ENCODE data around the gene UPF1.
"Not testable (repeated sequence)": the region's sequence is repeated elsewhere in the genome, so short reads cannot be mapped to it uniquely, and the experiment has no call there.

Gene UPF1

GRCh38 chr19:18900700-18901481 is 69.1 kb downstream of the UPF1 start:
- no peaks in the 10 kb centered on the region for H3K9me3 ChIP-seq
- intact Hi-C loops (cut with DNase I; ENCODE audit: low total_unique reads), result no loop called here
- no peak overlapping the region for H3K27ac ChIP-seq
- H3K36me3 ChIP-seq, result peaks cover 39 to 78% (median 65%) of the 10 kb centered on the region in 3 donors
- H3K4me1 ChIP-seq, result peaks cover 0 to 8% (median 6%) of the 10 kb centered on the region in 4 donors
- H3K4me3 ChIP-seq, result no peak overlapping the region
- peak in 1 of 2 donors; percentile 60 for DNase-seq
- peaks cover 0 to 31% of the 10 kb centered on the region in 2 donors for H3K27me3 ChIP-seq
- no peak for TF ChIP-seq CTCF (IDR thresholded peaks at IDR 0.05)

- H3K27ac ChIP-seq, result no peak overlapping the region
- intact Hi-C loops (cut with DNase I; ENCODE audit: low total_unique reads), result no loop called here
- no peak for DNase-seq
- H3K36me3 ChIP-seq, result peaks cover 43 to 84% (median 71%) of the 10 kb centered on the region in 3 donors
- H3K27me3 ChIP-seq, result peaks cover 0 to 27% of the 10 kb centered on the region in 2 donors
- H3K4me3 ChIP-seq, result no peak overlapping the region
- H3K4me1 ChIP-seq, result peaks cover 0 to 4% (median 2%) of the 10 kb centered on the region in 4 donors
- no peaks in the 10 kb centered on the region for H3K9me3 ChIP-seq
- no peak for TF ChIP-seq CTCF (IDR thresholded peaks at IDR 0.05)
Measured at GRCh38 chr19:18901491-18901890, 69.7 kb downstream of the UPF1 start.

GRCh38 chr19:18902519-18902918 is 70.8 kb downstream of the UPF1 start:
- H3K4me1 ChIP-seq; H3K9me3 ChIP-seq; DNase-seq; H3K27ac ChIP-seq; intact Hi-C loops (cut with DNase I; ENCODE audit: low total_unique reads); H3K4me3 ChIP-seq: not testable (repeated sequence)
- Histone ChIP-seq H3K27me3 (peaks cover 0 to 17% of the 10 kb centered on the region in 2 donors), H3K36me3 (peaks cover 49 to 94% (median 81%) of the 10 kb centered on the region in 3 donors)

GRCh38 chr19:18903156-18904037 is 71.6 kb downstream of the UPF1 start:
- intact Hi-C loops (cut with DNase I; ENCODE audit: low total_unique reads), result no loop called here
- H3K4me1 ChIP-seq, result no peaks in the 10 kb centered on the region
- H3K36me3 ChIP-seq, result peaks cover 49 to 100% (median 85%) of the 10 kb centered on the region in 3 donors
- H3K27ac ChIP-seq, result no peak overlapping the region
- peaks cover 0 to 10% of the 10 kb centered on the region in 2 donors for H3K27me3 ChIP-seq
- no peaks in the 10 kb centered on the region for H3K9me3 ChIP-seq
- no peak overlapping the region for H3K4me3 ChIP-seq
- DNase-seq, result no peak
- TF ChIP-seq CTCF (IDR thresholded peaks at IDR 0.05), result no peak

GRCh38 chr19:18904334-18905057 is 72.7 kb downstream of the UPF1 start:
- no peak overlapping the region for H3K27ac ChIP-seq
- no peak for TF ChIP-seq CTCF (IDR thresholded peaks at IDR 0.05)
- no peak overlapping the region for H3K4me3 ChIP-seq
- peaks cover 0 to 6% of the 10 kb centered on the region in 2 donors for H3K27me3 ChIP-seq
- H3K4me1 ChIP-seq, result no peaks in the 10 kb centered on the region
- DNase-seq, result no peak
- H3K36me3 ChIP-seq, result peaks cover 46 to 99% (median 83%) of the 10 kb centered on the region in 3 donors
- no peaks in the 10 kb centered on the region for H3K9me3 ChIP-seq
- intact Hi-C loops (cut with DNase I; ENCODE audit: low total_unique reads), result no loop called here
